HG03565 (cell line): ENCODE results near the gene EGFL6.
"Not testable (repeated sequence)": the region's sequence is repeated elsewhere in the genome, so short reads cannot be mapped to it uniquely, and the experiment has no call there.

Experiments used
- ATAC-seq: cut with Tn5 transposase; IDR thresholded peaks from one replicate; pipeline ENCODE4 v1.9.1; 2021; ENCODE audit warnings: mild to moderate bottlenecking, moderate library complexity; ENCODE audit not compliant: unreplicated experiment

The EGFL6 gene

DNA sequence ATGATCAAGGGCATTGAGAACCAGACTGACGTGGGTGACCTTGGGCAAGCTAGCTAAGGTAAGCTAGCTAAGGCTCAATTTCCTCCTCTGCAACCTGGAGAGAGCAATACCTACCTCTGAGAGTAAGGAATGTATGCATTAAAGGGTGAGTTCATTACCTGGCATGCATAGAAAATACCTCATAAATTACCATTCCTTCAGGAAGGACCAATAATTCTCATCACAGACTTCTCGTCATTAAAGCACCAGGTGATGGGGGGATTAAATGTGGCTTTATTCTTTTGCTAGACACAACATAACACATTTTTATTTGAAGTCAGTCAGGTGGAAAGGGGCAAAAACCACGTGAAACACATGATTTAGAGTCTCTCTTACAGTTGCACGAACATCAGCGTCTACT is 21.5 kb downstream of the EGFL6 start:
- ATAC-seq, result no peak

- no peak for ATAC-seq
These were observed 28.5 kb downstream of the EGFL6 start for GRCh38 chrX:13597874-13598273.

DNA sequence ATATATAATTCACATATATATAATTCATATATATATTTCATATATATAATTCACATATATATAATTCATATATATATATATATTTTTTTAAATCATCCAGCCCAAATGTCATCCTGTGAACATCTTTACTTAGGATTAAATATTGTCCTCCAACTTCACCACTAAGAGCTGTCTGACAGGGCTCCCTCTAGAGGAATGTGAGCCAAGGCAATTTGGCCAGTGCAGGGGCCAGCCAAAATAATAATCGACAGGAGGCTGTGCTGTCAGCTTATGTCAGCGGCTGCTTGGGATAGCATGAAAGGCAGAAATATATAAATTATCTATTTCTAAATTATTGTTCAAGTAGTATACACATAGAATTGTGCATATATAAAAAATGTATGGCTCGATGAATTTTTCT is 29.5 kb downstream of the EGFL6 start:
- no peak for ATAC-seq

DNA sequence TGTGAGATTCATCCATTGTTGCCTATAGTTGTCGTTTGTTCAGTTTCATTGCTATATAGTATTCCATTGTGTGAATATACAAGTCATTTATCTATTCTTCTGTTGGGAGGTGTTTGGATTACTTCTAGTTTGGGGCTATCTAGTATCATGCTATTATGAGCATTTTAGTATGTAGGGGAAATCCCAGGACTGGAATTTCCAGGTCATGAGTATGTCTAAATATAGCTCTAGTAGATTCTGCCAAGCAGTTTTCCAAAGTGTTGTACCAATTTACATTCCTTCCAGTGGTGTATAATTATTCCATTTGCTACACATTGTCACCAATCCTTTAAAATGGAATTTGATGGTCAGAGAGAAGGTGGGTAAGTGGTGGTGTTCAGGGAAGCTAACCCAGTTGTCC is 30.1 kb downstream of the EGFL6 start:
- no peak for ATAC-seq

DNA sequence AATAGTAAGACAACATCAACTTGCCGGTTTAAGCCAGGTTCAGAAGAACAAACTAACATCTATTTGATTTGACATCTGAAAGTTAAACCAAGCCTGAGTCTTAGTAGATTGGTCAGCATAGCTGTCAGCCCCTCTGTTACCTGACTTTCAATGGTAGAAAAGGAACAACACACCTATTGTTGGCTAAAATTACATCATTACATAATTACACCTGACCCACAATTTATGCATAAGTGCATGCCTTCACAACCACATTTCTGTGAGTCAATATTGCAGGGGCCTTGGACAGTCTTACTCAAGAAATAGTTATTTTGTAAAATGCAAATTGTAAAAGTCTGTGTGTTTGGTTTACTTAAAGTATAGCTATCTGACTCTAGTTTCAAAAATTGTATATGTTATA is 36.2 kb downstream of the EGFL6 start:
- ATAC-seq, result no peak

- ATAC-seq, result no peak
These were observed 38.1 kb downstream of the EGFL6 start for GRCh38 chrX:13607331-13607995.

DNA sequence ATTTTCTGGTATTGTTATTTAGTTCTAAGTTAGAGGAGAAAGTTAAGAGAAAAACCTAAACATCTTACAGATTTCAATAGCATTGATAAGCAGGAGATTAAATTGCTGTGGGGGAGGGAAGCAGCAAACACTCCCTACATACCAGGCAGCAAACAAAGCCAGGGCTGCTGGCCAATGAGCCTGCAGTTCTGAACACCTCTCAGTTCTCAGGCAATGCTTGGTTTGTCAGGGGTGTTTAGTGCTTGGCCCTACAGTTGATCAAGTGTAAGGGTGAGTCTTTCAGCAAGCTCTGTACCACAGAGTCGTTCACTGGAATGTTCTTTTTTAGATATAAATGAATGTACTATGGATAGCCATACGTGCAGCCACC is 38.6 kb downstream of the EGFL6 start:
- ATAC-seq, result no peak

- ATAC-seq, result no peak
These were observed 44.8 kb downstream of the EGFL6 start for GRCh38 chrX:13614154-13614553.

- no peak for ATAC-seq
These were observed 50.8 kb downstream of the EGFL6 start for GRCh38 chrX:13620207-13620606.

DNA sequence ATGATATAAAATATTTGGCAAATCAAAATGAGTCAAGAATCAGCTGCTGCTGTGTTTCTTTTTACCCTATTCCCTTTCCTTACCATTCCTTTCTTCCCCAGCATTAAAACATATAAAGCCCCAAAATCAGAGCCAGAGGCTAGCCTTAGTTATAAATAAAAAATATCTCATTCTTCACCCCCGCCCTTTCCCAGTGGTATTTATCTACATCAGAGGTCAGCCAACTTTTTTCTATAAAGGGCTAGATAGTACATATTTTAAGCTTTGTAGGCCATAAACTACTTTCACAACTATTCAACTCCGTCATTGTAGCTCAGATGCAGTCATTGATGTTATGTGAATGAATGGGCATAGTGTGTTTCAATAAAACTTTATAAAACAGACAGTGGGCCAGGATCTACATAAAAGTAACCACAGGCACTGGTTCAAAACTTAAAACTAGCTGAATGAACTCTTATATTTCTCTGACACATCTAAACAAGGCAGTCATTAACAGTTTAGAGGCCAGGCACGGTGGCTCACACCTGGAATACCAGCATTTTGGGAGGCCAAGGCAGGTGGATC is 53.1 kb downstream of the EGFL6 start:
- no peak for ATAC-seq

GRCh38 chrX:13627306-13627705 is 57.9 kb downstream of the EGFL6 start:
- ATAC-seq, result no peak

DNA sequence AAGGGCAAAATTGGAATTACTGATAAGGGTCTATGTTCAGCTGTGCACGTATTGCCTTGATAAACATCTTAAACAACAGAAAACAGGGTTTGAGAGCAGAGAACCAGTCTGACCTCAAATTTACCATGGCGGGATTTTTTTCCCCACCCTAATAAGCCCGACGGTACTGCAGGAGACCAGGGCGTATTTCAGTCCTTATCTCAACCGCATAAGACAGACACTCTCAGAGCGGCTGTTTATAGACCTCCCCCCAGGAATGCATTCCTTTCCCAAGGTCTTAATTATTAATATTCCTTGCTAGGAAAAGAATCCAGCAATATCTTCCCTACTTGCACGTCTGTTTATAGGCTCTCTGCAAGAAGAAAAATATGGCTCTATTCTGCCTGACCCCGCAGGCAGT is 67.8 kb downstream of the EGFL6 start:
- ATAC-seq, result not testable (repeated sequence)

DNA sequence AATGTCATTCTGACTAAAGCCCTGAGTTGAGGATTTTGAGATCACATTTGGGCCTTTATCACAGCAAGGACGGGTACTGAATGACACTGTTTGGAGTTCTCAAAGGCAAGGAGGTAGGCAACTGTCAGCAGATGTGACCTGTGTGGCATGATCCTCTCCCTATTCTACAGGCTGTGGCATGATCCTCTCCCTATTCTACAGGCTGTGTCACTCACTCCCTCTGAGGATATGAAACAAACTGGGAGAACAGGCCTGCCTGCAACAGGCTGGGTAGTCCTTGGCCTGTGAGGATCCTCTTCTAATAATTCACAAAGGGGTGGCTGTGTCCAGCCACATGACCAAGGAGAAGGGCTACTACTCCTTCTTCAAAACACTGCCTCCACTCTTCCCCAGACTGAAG is 68.6 kb downstream of the EGFL6 start:
- ATAC-seq, result no peak

DNA sequence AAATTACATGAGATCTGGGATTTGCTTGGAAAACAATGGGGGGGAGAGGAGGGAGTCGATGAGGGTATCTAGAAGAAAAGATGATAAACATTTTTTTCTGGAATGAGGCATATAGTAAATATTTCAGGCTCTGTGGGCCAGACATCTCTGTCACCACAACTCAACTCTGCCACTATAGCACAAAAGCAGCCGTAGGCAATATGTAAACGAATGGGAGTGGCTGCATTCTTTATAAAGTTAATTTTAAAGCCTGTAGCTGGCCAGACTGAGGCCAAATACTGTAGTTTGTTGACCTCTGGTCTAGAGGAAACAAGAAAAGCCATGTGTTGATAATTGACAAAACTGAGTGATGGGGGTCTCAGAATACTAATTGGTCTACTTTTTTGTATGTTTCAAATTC is 69.4 kb downstream of the EGFL6 start:
- ATAC-seq, result no peak

GRCh38 chrX:13641684-13642083 is 72.3 kb downstream of the EGFL6 start:
- not testable (repeated sequence) for ATAC-seq

GRCh38 chrX:13645464-13646153 is 76.2 kb downstream of the EGFL6 start:
- ATAC-seq, result no peak

GRCh38 chrX:13646154-13646549 is 76.8 kb downstream of the EGFL6 start:
- no peak for ATAC-seq

GRCh38 chrX:13647709-13648212 is 78.4 kb downstream of the EGFL6 start:
- no peak for ATAC-seq

GRCh38 chrX:13648336-13648735 is 78.9 kb downstream of the EGFL6 start:
- ATAC-seq, result not testable (repeated sequence)

DNA sequence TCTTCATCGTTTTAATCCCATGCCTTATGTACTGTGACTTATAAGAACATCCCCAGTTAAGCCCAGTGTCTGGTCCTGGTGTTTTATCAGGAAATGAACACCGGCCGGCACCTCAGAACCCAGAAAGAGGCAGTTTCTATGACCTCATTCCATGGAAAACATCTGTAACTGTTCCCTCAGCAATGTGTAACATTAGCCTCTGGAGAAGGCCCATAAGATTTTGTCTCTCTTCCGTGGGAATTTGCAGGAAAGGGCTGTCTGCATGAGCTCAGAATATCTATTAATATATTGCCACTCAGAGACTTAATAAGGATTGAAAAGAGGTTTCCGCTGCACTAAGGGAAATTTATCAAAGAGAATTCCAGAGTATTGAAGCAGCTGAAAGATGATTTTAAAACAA is 80.4 kb downstream of the EGFL6 start:
- no peak for ATAC-seq

GRCh38 chrX:13650318-13650717 is 80.9 kb downstream of the EGFL6 start:
- ATAC-seq, result no peak

GRCh38 chrX:13651150-13651549 is 81.7 kb downstream of the EGFL6 start:
- no peak for ATAC-seq
